ENCODE results near the gene A3GALT2.

A3GALT2 gene

GRCh38 chr1:33307494-33307864 is 13.4 kb downstream of the A3GALT2 start:
- TF ChIP-seq CTCF (conservative IDR thresholded peaks at IDR 0.05; ENCODE audit: low read depth, low read length) = no peak
- no peak for DNase-seq (ENCODE audit: low read depth)
- no peak overlapping the region for H3K4me3 ChIP-seq (ENCODE audit: low read length)

GRCh38 chr1:33306653-33307493 is 14.0 kb downstream of the A3GALT2 start:
- DNase-seq (ENCODE audit: low read depth) = no peak
- H3K4me3 ChIP-seq (ENCODE audit: low read length) = no peak overlapping the region
- no peak for TF ChIP-seq CTCF (conservative IDR thresholded peaks at IDR 0.05; ENCODE audit: low read depth, low read length)

- no peak for DNase-seq (ENCODE audit: low read depth)
- TF ChIP-seq CTCF (conservative IDR thresholded peaks at IDR 0.05; ENCODE audit: low read depth, low read length) = no peak
- H3K4me3 ChIP-seq (ENCODE audit: low read length) = no peak overlapping the region
Measured at GRCh38 chr1:33305816-33306652, 14.9 kb downstream of the A3GALT2 start.

- H3K4me3 ChIP-seq (ENCODE audit: low read length) = no peak overlapping the region
- TF ChIP-seq CTCF (conservative IDR thresholded peaks at IDR 0.05; ENCODE audit: low read depth, low read length) = no peak
- DNase-seq (ENCODE audit: low read depth) = no peak
Measured at GRCh38 chr1:33305016-33305415, 15.9 kb downstream of the A3GALT2 start.

GRCh38 chr1:33302325-33302724 is 18.6 kb downstream of the A3GALT2 start:
- H3K4me3 ChIP-seq (ENCODE audit: low read length) = no peak overlapping the region
- TF ChIP-seq CTCF (conservative IDR thresholded peaks at IDR 0.05; ENCODE audit: low read depth, low read length) = no peak
- no peak for DNase-seq (ENCODE audit: low read depth)

GRCh38 chr1:33301273-33301984 is 19.5 kb downstream of the A3GALT2 start:
- no peak for TF ChIP-seq CTCF (conservative IDR thresholded peaks at IDR 0.05; ENCODE audit: low read depth, low read length)
- H3K4me3 ChIP-seq (ENCODE audit: low read length) = no peak overlapping the region
- no peak for DNase-seq (ENCODE audit: low read depth)

All from retinal pigment epithelial cell (primary cell).